ENCODE data around the gene TOX2. TPM values are rescaled to one million over a fixed set of nuclear protein-coding genes. Genes with fewer than 3 reads are reported as not detected.

Gene TOX2
- total RNA-seq, 1 experiment from 2014 or later: 1.7 TPM

DNA sequence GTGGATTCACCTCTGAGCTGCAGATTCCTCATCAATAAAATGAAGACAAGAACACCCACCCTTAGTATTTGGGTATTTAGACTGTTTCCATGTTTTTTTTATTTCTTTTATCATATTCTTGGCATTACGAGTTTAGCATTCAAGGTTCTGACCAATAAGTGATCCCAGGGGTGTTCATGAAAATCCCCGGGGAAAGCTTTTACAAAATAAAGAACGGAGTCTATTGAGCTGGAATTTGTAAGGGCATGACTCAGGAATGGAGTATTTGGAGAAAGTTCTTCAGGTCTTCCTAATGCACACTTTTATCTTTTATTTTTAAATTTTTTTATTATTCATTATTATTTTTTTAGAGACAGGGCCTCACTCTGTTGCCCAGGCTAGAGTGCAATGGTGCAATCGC is 19.4 kb upstream of the TOX2 start:
- TF ChIP-seq, protein P1, sequence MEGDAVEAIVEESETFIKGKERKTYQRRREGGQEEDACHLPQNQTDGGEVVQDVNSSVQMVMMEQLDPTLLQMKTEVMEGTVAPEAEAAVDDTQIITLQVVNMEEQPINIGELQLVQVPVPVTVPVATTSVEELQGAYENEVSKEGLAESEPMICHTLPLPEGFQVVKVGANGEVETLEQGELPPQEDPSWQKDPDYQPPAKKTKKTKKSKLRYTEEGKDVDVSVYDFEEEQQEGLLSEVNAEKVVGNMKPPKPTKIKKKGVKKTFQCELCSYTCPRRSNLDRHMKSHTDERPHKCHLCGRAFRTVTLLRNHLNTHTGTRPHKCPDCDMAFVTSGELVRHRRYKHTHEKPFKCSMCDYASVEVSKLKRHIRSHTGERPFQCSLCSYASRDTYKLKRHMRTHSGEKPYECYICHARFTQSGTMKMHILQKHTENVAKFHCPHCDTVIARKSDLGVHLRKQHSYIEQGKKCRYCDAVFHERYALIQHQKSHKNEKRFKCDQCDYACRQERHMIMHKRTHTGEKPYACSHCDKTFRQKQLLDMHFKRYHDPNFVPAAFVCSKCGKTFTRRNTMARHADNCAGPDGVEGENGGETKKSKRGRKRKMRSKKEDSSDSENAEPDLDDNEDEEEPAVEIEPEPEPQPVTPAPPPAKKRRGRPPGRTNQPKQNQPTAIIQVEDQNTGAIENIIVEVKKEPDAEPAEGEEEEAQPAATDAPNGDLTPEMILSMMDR (conservative IDR thresholded peaks at IDR 0.05): no peak
- peaks cover 34 to 47% of the 10 kb centered on the region in 2 experiments for H3K4me1 Mint-ChIP-seq
- no peak overlapping the region for H3K14ac ChIP-seq (ENCODE audit: insufficient read depth, low read length)
- no peaks in the 10 kb centered on the region for H3K27me3 ChIP-seq (ENCODE audit: insufficient read depth, low read length)
- H2BK15ac ChIP-seq (ENCODE audit: low read depth, low read length): no peak overlapping the region
- no peak overlapping the region for H2BK12ac ChIP-seq (ENCODE audit: insufficient read length, low read depth, low read length)
- no peak overlapping the region for H4K91ac ChIP-seq (ENCODE audit: insufficient read length, low read depth, low read length)
- no peak overlapping the region for H3K4me3 Mint-ChIP-seq
- no peak overlapping the region for H3K27ac Mint-ChIP-seq
- H2AK5ac ChIP-seq (ENCODE audit: insufficient read length, low read length): no peak overlapping the region
- H3K18ac ChIP-seq (ENCODE audit: insufficient read length, low read depth, low read length): no peak overlapping the region
- H3K23me2 ChIP-seq (ENCODE audit: insufficient read length, low read depth, low read length, poor library complexity, severe bottlenecking): no peaks in the 10 kb centered on the region
- DNase-seq: no peak
- no peak overlapping the region for H3K23ac ChIP-seq (ENCODE audit: insufficient read length, low read depth, low read length)
- no peak overlapping the region for H3K56ac ChIP-seq (ENCODE audit: insufficient read length, low read depth, low read length)
- H2AFZ ChIP-seq (ENCODE audit: low read length): no peak overlapping the region
- H4K20me1 ChIP-seq (ENCODE audit: control insufficient read depth, insufficient read depth, insufficient read length): no peaks in the 10 kb centered on the region
- no peaks in the 10 kb centered on the region for H3K79me2 ChIP-seq (ENCODE audit: insufficient read depth, low read length)
- H2BK120ac ChIP-seq (ENCODE audit: low read depth, low read length, poor library complexity, severe bottlenecking): no peak overlapping the region
- H2BK5ac ChIP-seq (ENCODE audit: insufficient read length, low read length): no peak overlapping the region
- no peak overlapping the region for H3K27ac ChIP-seq (ENCODE audit: insufficient read length, low read depth, low read length)
- peaks cover 15% of the 10 kb centered on the region in 2 experiments for H3K9me3 Mint-ChIP-seq
- WGBS (ENCODE audit: extremely low coverage, insufficient read length, low lambda C conversion rate): no CpG with 5 or more reads among the region's 4 CpGs
- no peak overlapping the region for H4K5ac ChIP-seq (ENCODE audit: insufficient read length, low read depth, low read length)
- peaks cover 4% of the 10 kb centered on the region for H3K27me3 Mint-ChIP-seq (ENCODE audit: low read depth)
- peaks cover 3% of the 10 kb centered on the region; the same call in 1 of the 2 replicates for H3K4me1 ChIP-seq (ENCODE audit: insufficient read depth, low read length)
- no peaks in the 10 kb centered on the region for H3K9me3 ChIP-seq (ENCODE audit: control insufficient read depth, low read depth, low read length)
- no peak overlapping the region for H3K9ac ChIP-seq (ENCODE audit: extremely low read depth, insufficient read length, low read length)
- H3K4me2 ChIP-seq (ENCODE audit: insufficient read depth, insufficient read length, low read length): no peak overlapping the region
- H4K8ac ChIP-seq (replicated peaks; ENCODE audit: insufficient read length, low read depth, low read length): no peak overlapping the region
- H3K79me1 ChIP-seq (ENCODE audit: insufficient read depth, low read depth, low read length, poor library complexity, severe bottlenecking): no peaks in the 10 kb centered on the region
- H3T11ph ChIP-seq (ENCODE audit: low read length): no peak overlapping the region
- no peak overlapping the region for H2BK20ac ChIP-seq (ENCODE audit: low read depth, low read length, poor library complexity, severe bottlenecking)
- H3K36me3 Mint-ChIP-seq (ENCODE audit: insufficient read depth in 1 of 3, low read depth in 3 of 3): peaks cover 0 to 17% (median 0%) of the 10 kb centered on the region in 3 experiments; a peak in 3 of 7 replicates
- no peak overlapping the region for H3K4ac ChIP-seq (ENCODE audit: low read depth, low read length)
